ENCODE data around the gene SIPA1L2. TPM values are rescaled to one million over a fixed set of nuclear protein-coding genes. Genes with fewer than 3 reads are reported as not detected.
"Not testable (repeated sequence)": the region's sequence is repeated elsewhere in the genome, so short reads cannot be mapped to it uniquely, and the experiment has no call there.

SIPA1L2 gene
- total RNA-seq, 4 donors from 2014 or later = 2.4 to 25.1 (median 7.0) TPM

DNA sequence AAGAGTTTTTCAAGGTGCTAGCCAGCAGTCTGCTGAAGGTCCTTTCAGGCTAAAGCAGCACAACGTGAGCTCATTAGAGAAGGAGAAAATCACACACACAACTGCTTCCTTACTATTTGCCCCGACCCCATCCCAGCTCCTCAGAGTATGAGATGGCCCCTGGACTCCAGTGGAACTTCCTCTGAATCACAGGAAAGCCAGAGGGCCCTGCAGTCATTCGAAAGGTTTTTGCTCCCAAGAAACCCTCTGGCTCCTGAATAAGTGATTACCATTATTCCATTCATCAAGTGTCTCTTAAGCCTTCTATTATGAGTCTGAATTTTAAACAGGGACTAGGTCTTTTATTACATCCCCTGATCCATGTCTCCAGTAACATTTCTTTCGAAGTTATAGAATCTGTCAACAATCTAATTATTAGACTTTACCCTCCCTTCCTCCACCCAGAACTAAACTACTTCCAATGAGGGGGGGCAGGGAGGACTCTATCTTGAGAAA lies 14.6 kb downstream of the SIPA1L2 start:
- Histone ChIP-seq H3K36me3 (no peaks in the 10 kb centered on the region), H3K9me3 (no peaks in the 10 kb centered on the region), H3K27me3 (no peaks in the 10 kb centered on the region), H3K27ac (no peak overlapping the region), H3K4me1 (no peaks in the 10 kb centered on the region), H3K4me3 (no peak overlapping the region)
- DNase-seq = no peak
- TF ChIP-seq CTCF (IDR thresholded peaks at IDR 0.05) = no peak
- no peak for TF ChIP-seq POLR2A (IDR thresholded peaks at IDR 0.05)
- intact Hi-C loops (cut with DNase I; ENCODE audit: low total_unique reads) = no loop called here

- Histone ChIP-seq H3K4me1 (no peaks in the 10 kb centered on the region), H3K27me3 (no peaks in the 10 kb centered on the region), H3K9me3 (no peaks in the 10 kb centered on the region), H3K4me3 (no peak overlapping the region), H3K36me3 (no peaks in the 10 kb centered on the region), H3K27ac (no peak overlapping the region)
- TF ChIP-seq POLR2A (IDR thresholded peaks at IDR 0.05) = no peak
- TF ChIP-seq CTCF (IDR thresholded peaks at IDR 0.05) = no peak
- DNase-seq = no peak
- intact Hi-C loops (cut with DNase I; ENCODE audit: low total_unique reads) = no loop called here
Observed at GRCh38 chr1:232614811-232615210, 15.1 kb downstream of the SIPA1L2 start.

DNA sequence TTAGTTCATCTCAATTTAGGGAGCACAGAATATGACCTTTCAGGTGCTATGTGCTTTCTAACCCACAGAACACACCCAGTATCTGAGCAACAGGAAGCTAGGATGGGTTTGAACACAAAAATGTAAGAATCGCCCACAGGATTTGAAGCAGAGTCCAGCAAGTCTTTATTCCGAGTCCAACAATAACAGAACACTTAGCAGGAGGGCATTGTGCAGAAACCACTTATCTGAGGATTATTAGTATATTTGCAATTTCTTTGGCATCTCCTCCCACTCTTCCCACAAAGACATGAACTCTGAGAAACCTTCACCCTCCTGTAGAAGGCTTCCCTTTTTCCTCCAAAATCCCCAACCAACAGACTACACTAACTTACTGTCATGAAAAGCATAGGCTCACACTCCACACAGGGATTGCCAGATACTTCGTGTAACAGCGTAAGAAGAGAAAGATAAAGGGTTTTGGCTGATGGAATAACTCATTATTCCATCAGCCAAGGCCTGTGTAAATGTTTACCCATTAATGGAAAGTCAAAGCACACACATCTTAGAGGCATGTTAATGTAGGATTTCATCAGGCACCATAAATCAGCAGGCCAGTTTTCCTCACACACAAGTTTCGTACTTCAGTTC lies 16.1 kb downstream of the SIPA1L2 start:
- TF ChIP-seq POLR2A (IDR thresholded peaks at IDR 0.05) = no peak
- TF ChIP-seq CTCF (IDR thresholded peaks at IDR 0.05) = no peak
- Histone ChIP-seq H3K36me3 (no peaks in the 10 kb centered on the region), H3K27ac (no peak overlapping the region), H3K27me3 (no peaks in the 10 kb centered on the region), H3K4me1 (no peaks in the 10 kb centered on the region), H3K4me3 (no peak overlapping the region), H3K9me3 (no peaks in the 10 kb centered on the region)
- DNase-seq = no peak
- intact Hi-C loops (cut with DNase I; ENCODE audit: low total_unique reads) = no loop called here

- H3K9me3 ChIP-seq; H3K36me3 ChIP-seq; H3K27me3 ChIP-seq; H3K27ac ChIP-seq; H3K4me1 ChIP-seq; intact Hi-C loops (cut with DNase I; ENCODE audit: low total_unique reads); DNase-seq; H3K4me3 ChIP-seq: not testable (repeated sequence)
Observed at GRCh38 chr1:232612836-232613235, 17.1 kb downstream of the SIPA1L2 start.

- H3K27ac ChIP-seq = no peak overlapping the region
- no peaks in the 10 kb centered on the region for H3K27me3 ChIP-seq
- intact Hi-C loops (cut with DNase I; ENCODE audit: low total_unique reads) = no loop called here
- H3K4me3 ChIP-seq = no peak overlapping the region
- H3K36me3 ChIP-seq = no peaks in the 10 kb centered on the region
- no peak for TF ChIP-seq CTCF (IDR thresholded peaks at IDR 0.05)
- no peak for TF ChIP-seq POLR2A (IDR thresholded peaks at IDR 0.05)
- H3K4me1 ChIP-seq = no peaks in the 10 kb centered on the region
- no peaks in the 10 kb centered on the region for H3K9me3 ChIP-seq
- no peak for DNase-seq
Observed at GRCh38 chr1:232611834-232612233, 18.1 kb downstream of the SIPA1L2 start.

GRCh38 chr1:232610902-232611745 lies 18.8 kb downstream of the SIPA1L2 start:
- H3K36me3 ChIP-seq; H3K4me1 ChIP-seq; DNase-seq; H3K4me3 ChIP-seq; H3K9me3 ChIP-seq; intact Hi-C loops (cut with DNase I; ENCODE audit: low total_unique reads); H3K27me3 ChIP-seq; H3K27ac ChIP-seq: not testable (repeated sequence)

Data from uterus (tissue), 4 donors.